GM10266 (cell line): ENCODE data around the gene TREM1.
"Not testable (repeated sequence)": the region's sequence is repeated elsewhere in the genome, so short reads cannot be mapped to it uniquely, and the experiment has no call there.

Experiments used
- DNase-seq: peaks from one replicate; pipeline ENCODE4 v3.0.0; 2012; ENCODE audit errors: extremely low spot score
- TF ChIP-seq, protein P1 (sequence below): IDR thresholded peaks from 2 replicates; pipeline ENCODE4 v1.5.1; 2012; ENCODE audit warnings: mild to moderate bottlenecking, low read depth; ENCODE audit not compliant: control insufficient read depth, insufficient read depth; ENCODE audit errors: missing control alignments

TREM1 gene

GRCh38 chr6:41247882-41248705 lies 38.4 kb downstream of the TREM1 start:
- TF ChIP-seq, protein P1, sequence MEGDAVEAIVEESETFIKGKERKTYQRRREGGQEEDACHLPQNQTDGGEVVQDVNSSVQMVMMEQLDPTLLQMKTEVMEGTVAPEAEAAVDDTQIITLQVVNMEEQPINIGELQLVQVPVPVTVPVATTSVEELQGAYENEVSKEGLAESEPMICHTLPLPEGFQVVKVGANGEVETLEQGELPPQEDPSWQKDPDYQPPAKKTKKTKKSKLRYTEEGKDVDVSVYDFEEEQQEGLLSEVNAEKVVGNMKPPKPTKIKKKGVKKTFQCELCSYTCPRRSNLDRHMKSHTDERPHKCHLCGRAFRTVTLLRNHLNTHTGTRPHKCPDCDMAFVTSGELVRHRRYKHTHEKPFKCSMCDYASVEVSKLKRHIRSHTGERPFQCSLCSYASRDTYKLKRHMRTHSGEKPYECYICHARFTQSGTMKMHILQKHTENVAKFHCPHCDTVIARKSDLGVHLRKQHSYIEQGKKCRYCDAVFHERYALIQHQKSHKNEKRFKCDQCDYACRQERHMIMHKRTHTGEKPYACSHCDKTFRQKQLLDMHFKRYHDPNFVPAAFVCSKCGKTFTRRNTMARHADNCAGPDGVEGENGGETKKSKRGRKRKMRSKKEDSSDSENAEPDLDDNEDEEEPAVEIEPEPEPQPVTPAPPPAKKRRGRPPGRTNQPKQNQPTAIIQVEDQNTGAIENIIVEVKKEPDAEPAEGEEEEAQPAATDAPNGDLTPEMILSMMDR, result no peak
- no peak for DNase-seq

GRCh38 chr6:41247288-41247865 lies 39.1 kb downstream of the TREM1 start:
- no peak for DNase-seq

DNA sequence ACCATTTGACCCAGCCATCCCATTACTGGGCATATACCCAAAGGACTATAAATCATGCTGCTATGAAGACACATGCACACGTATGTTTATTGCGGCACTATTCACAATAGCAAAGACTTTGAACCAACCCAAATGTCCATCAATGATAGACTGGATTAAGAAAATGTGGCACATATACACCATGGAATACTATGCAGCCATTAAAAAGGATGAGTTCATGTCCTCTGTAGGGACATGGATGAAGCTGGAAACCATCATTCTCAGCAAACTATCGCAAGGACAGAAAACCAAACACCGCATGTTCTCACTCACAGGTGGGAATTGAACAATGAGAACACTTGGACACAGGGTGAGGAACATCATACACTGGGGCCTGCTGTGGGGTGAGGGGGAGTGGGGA lies 40.0 kb downstream of the TREM1 start:
- not testable (repeated sequence) for DNase-seq

More at GRCh38 chr6:41247288-41247865, 39.1 kb downstream of the TREM1 start:
- TF ChIP-seq, protein P1, result no peak

DNA sequence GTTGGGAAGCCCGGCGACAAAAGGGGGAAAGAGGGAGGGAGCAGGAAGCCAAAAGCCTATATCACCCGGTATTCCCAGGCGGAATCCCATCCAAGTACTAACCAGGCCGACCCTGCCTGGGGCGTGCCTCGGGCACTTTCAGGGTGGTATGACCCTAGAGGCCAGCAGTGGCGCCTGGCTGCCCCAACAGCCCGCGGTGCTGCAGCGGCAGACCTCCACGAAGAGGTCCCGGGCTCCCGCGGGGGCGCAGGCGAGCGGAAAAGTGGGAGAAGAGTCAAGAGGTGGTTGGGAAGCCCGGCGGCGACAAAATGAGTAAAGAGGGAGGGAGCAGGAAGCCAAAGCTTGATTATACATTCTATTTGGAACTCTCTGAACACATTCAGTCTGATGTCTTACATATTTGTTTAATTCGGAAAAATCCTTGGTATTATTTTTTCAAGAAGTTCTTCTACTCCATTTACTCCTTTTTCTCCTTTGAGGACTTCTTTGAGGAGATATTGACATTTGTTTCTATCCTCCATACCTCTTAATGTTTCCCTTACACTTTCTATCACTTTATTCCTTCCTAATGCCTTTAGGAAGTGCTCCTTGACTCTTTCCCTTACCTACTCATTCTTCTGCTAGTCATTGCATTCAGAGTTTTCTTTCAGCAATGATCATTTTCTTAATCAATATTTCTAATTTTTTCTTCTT lies 46.9 kb downstream of the TREM1 start:
- TF ChIP-seq, protein P1, result no peak
- no peak for DNase-seq

GRCh38 chr6:41237128-41237527 lies 49.4 kb downstream of the TREM1 start:
- TF ChIP-seq, protein P1, result no peak
- DNase-seq, result no peak

DNA sequence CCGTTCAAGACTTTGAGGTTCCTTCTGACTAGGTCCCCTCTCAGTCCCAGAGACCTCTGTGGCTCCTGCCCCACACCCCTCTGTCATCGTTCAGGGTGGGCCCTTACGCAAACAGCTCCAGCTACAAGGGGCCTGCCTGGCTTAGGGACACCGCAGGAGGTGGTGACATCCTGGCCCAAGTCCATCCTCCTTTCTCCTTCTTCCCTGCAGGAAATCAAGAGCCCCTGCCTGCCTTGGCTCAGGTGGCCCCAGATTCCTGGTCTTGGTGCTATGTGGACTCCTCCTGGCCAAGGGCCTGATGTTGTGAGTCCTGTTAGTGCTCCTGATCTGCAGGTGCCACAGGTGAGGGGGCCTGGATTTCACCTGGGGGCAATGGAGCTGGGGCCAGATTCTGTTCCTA lies 50.2 kb downstream of the TREM1 start:
- TF ChIP-seq, protein P1, result no peak

DNA sequence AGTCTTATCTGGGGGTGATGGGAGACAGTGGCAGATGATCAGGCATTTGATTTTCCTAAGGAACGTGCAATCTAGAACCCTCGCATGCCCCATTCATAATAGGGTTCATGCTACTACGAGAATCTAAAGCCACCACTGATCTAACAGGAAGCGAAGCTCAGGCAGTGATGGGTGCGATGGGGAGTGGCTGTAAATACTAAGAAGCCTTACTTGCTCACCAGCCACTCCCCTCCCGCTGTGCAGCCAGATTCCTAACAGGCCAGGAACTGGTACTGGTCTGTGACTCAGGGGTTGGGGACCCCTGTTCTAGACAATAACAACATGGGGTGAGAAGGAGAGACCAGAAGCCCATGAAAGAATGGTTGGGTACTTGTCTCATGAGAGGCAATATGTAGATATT lies 53.8 kb downstream of the TREM1 start:
- TF ChIP-seq, protein P1, result no peak
- DNase-seq, result no peak

More for the DNA sequence above, 50.2 kb downstream of the TREM1 start:
- DNase-seq, result no peak
